Measurements from ENCODE around the gene NEURL1B.

DNA sequence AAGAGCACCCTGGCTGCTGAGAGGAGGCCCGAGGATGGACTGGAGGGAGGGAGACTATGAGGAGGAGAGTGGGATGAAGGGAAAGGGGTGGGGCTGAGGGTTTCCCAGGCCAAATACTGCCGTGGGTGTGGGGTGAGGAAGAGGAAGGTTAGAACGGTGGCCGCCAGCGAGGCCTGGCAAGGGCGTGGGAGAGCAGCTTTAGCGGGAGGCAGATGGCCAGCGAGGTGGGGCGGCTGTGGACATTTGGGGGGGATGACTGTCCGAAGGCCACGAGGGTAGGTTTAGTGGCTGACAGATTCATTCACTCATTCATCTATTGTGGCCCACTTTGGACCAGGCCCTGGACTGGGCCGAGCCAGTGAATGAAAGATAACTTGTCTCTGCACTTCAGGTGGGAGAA is 47.8 kb upstream of the NEURL1B start:
- TF ChIP-seq SIN3A (IDR thresholded peaks at IDR 0.05; ENCODE audit: borderline replicate concordance, low read depth, low read length) = no peak
- TF ChIP-seq EZH2phosphoT487 (IDR thresholded peaks at IDR 0.05; ENCODE audit: borderline replicate concordance, low read depth) = no peak
- TF ChIP-seq, protein P1, sequence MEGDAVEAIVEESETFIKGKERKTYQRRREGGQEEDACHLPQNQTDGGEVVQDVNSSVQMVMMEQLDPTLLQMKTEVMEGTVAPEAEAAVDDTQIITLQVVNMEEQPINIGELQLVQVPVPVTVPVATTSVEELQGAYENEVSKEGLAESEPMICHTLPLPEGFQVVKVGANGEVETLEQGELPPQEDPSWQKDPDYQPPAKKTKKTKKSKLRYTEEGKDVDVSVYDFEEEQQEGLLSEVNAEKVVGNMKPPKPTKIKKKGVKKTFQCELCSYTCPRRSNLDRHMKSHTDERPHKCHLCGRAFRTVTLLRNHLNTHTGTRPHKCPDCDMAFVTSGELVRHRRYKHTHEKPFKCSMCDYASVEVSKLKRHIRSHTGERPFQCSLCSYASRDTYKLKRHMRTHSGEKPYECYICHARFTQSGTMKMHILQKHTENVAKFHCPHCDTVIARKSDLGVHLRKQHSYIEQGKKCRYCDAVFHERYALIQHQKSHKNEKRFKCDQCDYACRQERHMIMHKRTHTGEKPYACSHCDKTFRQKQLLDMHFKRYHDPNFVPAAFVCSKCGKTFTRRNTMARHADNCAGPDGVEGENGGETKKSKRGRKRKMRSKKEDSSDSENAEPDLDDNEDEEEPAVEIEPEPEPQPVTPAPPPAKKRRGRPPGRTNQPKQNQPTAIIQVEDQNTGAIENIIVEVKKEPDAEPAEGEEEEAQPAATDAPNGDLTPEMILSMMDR (IDR thresholded peaks at IDR 0.05) = no peak
- no peak for TF ChIP-seq EP300 (IDR thresholded peaks at IDR 0.05; ENCODE audit: borderline replicate concordance in 1 of 2, low read depth in 1 of 2, low read length in 1 of 2)
- no peak for TF ChIP-seq MAX (IDR thresholded peaks at IDR 0.05; ENCODE audit: low read depth)
- TF ChIP-seq RAD21 (IDR thresholded peaks at IDR 0.05; ENCODE audit: low read length) = no peak
- no peak for TF ChIP-seq SMC3 (IDR thresholded peaks at IDR 0.05; ENCODE audit: low read depth, low read length)
- TF ChIP-seq TAF1 (IDR thresholded peaks at IDR 0.05; ENCODE audit: borderline replicate concordance, low read depth, low read length) = no peak
- no peak for TF ChIP-seq POLR2AphosphoS5 (IDR thresholded peaks at IDR 0.05; ENCODE audit: low read depth, low read length)
